A549 treated with GW870086 at 1 μM for 4 hours (cell line): ENCODE results near the gene FGF12. TPM values are rescaled to one million over a fixed set of nuclear protein-coding genes. Genes with fewer than 3 reads are reported as not detected.

ENCODE experiments used
- total RNA-seq: library from RNA; stranded (reverse); fragments of 200-300 nt; extraction: Qiagen RNA extraction; gene quantifications from 5 replicates; pipeline ENCODE4 v1.2.3, GENCODE V29; 2022; ENCODE audit warnings: low read depth

Gene FGF12
- 0.46 to 0.71 TPM (median 0.65 TPM) in 5 replicates for total RNA-seq

DNA sequence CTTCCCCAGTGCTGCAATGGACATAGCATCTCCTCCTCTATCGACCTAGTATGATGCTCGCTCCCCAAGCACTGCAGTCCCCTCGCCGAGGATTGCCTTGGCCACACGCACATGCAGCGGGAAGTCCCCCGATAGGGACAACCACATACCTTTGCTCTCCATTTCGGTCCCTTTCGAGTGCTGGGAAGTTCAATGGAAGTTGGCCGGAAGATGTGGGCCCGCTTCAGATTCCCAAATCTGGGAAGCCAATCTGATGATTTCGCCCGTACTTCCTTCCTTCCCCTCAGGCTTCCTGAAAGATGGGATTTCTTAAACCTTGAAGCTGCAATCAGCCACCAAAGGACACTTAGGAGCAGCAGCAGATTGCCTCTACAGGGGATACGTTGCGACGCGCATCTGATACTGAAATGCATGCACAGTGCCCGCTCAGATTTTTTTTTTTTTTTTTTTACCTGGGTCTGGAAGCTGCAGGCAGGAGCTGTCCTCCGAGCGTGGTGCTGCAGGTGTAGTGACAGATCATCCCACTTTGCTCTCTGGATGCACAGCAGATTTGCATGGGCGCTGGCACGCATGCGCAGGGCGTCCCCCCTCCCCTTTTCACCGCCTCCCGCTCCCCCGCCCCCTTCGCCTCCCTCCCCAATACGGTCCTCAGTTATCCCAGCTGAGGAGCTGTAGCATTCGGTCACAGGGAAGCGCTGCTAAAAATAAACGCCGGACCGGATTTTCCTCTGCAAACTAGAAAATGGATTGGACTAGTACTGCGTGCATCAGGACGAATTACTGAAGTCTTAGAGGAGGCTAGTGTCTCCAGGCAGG is at the start of gene FGF12:
Gene FGF12 (minus strand): TSS at position 510 of the 816 bp plus-strand sequence.

Other genes with a start within 250 kb of the FGF12 start
- gene MB21D2, start 190.3 kb upstream of the FGF12 start, total RNA-seq, result 4.9 to 5.8 TPM (median 5.6 TPM) in 5 replicates